ENCODE measurements around the gene CMC2.

DNA sequence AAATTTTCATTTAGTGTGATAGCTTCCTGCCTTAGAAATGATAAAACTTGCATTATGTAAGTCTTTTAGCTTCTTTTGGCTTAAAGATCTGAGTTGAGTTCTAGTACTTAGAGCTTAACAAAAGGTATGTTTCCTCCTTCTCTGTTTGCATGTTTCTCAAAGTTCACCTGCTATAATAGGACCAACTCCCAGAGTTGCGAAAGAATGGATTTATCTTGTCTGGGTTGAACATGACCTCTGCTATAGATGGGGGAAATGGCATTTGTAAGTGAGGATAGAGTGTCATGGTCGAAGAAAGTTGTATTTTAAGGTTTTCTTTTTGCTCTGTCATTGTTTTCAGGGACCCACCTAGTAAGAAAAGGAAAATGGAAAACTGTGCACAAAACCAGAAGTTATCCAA lies 36.1 kb upstream of the CMC2 start:
- TF ChIP-seq POLR2AphosphoS5 (IDR thresholded peaks at IDR 0.05; ENCODE audit: low read depth, low read length) (no peak), TAF1 (IDR thresholded peaks at IDR 0.05; ENCODE audit: borderline replicate concordance, low read depth, low read length) (no peak), POLR2A (IDR thresholded peaks at IDR 0.05; ENCODE audit: low read depth, low read length) (no peak)
